Naive thymus-derived CD4-positive, alpha-beta T cell (primary cell): ENCODE data around the gene SLC1A4. TPM values are rescaled to one million over a fixed set of nuclear protein-coding genes. Genes with fewer than 3 reads are reported as not detected.
"Not testable (repeated sequence)": the region's sequence is repeated elsewhere in the genome, so short reads cannot be mapped to it uniquely, and the experiment has no call there.

Experiments
- ATAC-seq: fragments of 150-1000 bp; cut with Tn5 transposase; 2 replicates; pipeline ENCODE4 v1.10.0; 2021; ENCODE audit warnings: mild to moderate bottlenecking, moderate library complexity
- CTCF ChIA-PET: fragments of 350-600 bp; sonication (Branson Sonifier 250); formaldehyde crosslinking; loops from one replicate; lab custom pipeline; 2021; ENCODE audit warnings: antibody characterized with exemption; lab: Charles Lee
- POLR2A ChIA-PET: fragments of 350-600 bp; sonication (Branson Sonifier 250); formaldehyde crosslinking; loops from one replicate; lab custom pipeline; 2021; ENCODE audit warnings: antibody characterized with exemption, inconsistent platforms; lab: Charles Lee
- DNase-seq, 9 donors: peaks; one replicate each; pipeline versions ENCODE4 v3.0.0 to v3.0.0-alpha.2; 2020 to 2022; ENCODE audit warnings: mixed read lengths in 1 of 9
- H3K27ac ChIP-seq: one replicate; pipeline ENCODE4 v1.7.0; 2013; ENCODE audit warnings: mild to moderate bottlenecking, low read depth, low read length, moderate library complexity
- H3K27me3 ChIP-seq, 2 donors: one replicate each; pipeline ENCODE4 v1.7.0; 2013; ENCODE audit warnings: low read length in 2 of 2, mild to moderate bottlenecking in 2 of 2, moderate library complexity in 2 of 2; ENCODE audit not compliant: control insufficient read depth in 2 of 2, insufficient read depth in 2 of 2
- H3K36me3 ChIP-seq, 3 experiments: 1 replicate in 2 of 3; 2 replicates in 1 of 3; pipeline ENCODE4 v1.7.0; 2013; ENCODE audit warnings: low read length in 3 of 3, mild to moderate bottlenecking in 3 of 3, moderate library complexity in 1 of 3; ENCODE audit not compliant: insufficient read depth in 3 of 3, control insufficient read depth in 2 of 3
- H3K4me1 ChIP-seq, 2 donors: one replicate each; pipeline ENCODE4 v1.7.0; 2013; ENCODE audit warnings: low read length in 2 of 2, mild to moderate bottlenecking in 2 of 2, moderate library complexity in 1 of 2; ENCODE audit not compliant: control insufficient read depth in 2 of 2, insufficient read depth in 2 of 2
- H3K4me3 ChIP-seq: 2 replicates; pipeline ENCODE4 v1.7.0; 2013; ENCODE audit warnings: mild to moderate bottlenecking, low read length
- H3K9me3 ChIP-seq, 3 experiments: 1 replicate in 2 of 3; 2 replicates in 1 of 3; pipeline ENCODE4 v1.7.0; 2013; ENCODE audit warnings: low read length in 3 of 3; ENCODE audit not compliant: control insufficient read depth in 2 of 3
- H3K27ac Mint-ChIP-seq, 9 donors: one replicate each; pipeline ENCODE4 v1.8.0; 2020 to 2022; ENCODE audit warnings: mixed read lengths in 9 of 9, mild to moderate bottlenecking in 8 of 9, moderate library complexity in 5 of 9, inconsistent platforms in 2 of 9
- H3K27me3 Mint-ChIP-seq, 5 donors: one replicate each; pipeline ENCODE4 v1.8.0; 2021 to 2022; ENCODE audit warnings: mixed read lengths in 5 of 5, mild to moderate bottlenecking in 1 of 5
- H3K36me3 Mint-ChIP-seq, 5 donors: one replicate each; pipeline ENCODE4 v1.8.0; 2020 to 2022; ENCODE audit warnings: mixed read lengths in 5 of 5, mild to moderate bottlenecking in 3 of 5, inconsistent platforms in 1 of 5
- H3K4me1 Mint-ChIP-seq, 7 donors: one replicate each; pipeline ENCODE4 v1.8.0; 2020 to 2022; ENCODE audit warnings: mixed read lengths in 7 of 7, mild to moderate bottlenecking in 3 of 7, inconsistent platforms in 1 of 7
- H3K4me3 Mint-ChIP-seq, 10 donors: one replicate each; pipeline ENCODE4 v1.8.0; 2020 to 2022; ENCODE audit warnings: mild to moderate bottlenecking in 10 of 10, mixed read lengths in 10 of 10, moderate library complexity in 6 of 10, inconsistent platforms in 2 of 10
- H3K9me3 Mint-ChIP-seq, 11 donors: one replicate each; pipeline ENCODE4 v1.8.0; 2020 to 2022; ENCODE audit warnings: mixed read lengths in 11 of 11, mild to moderate bottlenecking in 4 of 11, inconsistent platforms in 1 of 11, moderate library complexity in 1 of 11
- intact Hi-C, 2 donors: fragments of 100-400 bp; cut with micrococcal nuclease; formaldehyde crosslinking; loops; one replicate each; pipeline ENCODE4 v1.15.1; 2023
- polyA plus RNA-seq, 2 donors: library from polyadenylated mRNA; unstranded; fragments of 300-500 nt; fragmentation: Illumina TruSeq; gene quantifications; one replicate each; pipeline ENCODE4 v1.2.3, GENCODE V29; 2021
- total RNA-seq, 6 experiments: library from RNA in 5 of 6; stranded (reverse) in 5 of 6; gene quantifications; 1 replicate in 5 of 6; 2 replicates in 1 of 6; pipeline ENCODE4 v1.2.3 and lab custom pipeline; 2021 to 2026

SLC1A4 gene
- total and polyA plus RNA-seq, 7 experiments from 2014 or later: 0.33 to 34.5 (median 1.8) TPM; not detected in 1

GRCh38 chr2:65019675-65020195 lies 30.5 kb downstream of the SLC1A4 start:
- POLR2A ChIA-PET: interaction anchor here (0.5 kb wide), 2 partner anchors 36 to 90 kb away, joined by 3 read pairs; no protein-coding TSS in a partner anchor
- Mint-ChIP-seq H3K27me3 (no peaks in the 10 kb centered on the region), H3K4me3 (no peak overlapping the region), H3K9me3 (no peaks in the 10 kb centered on the region), H3K4me1 (peaks cover 0 to 11% (median 9%) of the 10 kb centered on the region in 7 donors), H3K36me3 (peaks cover 4 to 48% (median 16%) of the 10 kb centered on the region in 5 donors), H3K27ac (no peak overlapping the region)
- intact Hi-C loops: no loop called here
- Histone ChIP-seq H3K4me1 (no peaks in the 10 kb centered on the region), H3K27me3 (no peaks in the 10 kb centered on the region), H3K27ac (no peak overlapping the region), H3K36me3 (no peaks in the 10 kb centered on the region), H3K9me3 (no peaks in the 10 kb centered on the region), H3K4me3 (no peak overlapping the region)
- DNase-seq (no peak), ATAC-seq (no peak)
- CTCF ChIA-PET: interaction anchor here (1.2 kb wide), 1 partner anchor 12 kb away, joined by 3 read pairs; no protein-coding TSS in a partner anchor

- H3K36me3 ChIP-seq, DNase-seq, H3K9me3 Mint-ChIP-seq, H3K9me3 ChIP-seq, H3K4me1 ChIP-seq, H3K27ac ChIP-seq, H3K27me3 ChIP-seq, H3K4me3 Mint-ChIP-seq, H3K4me3 ChIP-seq, H3K27ac Mint-ChIP-seq, H3K27me3 Mint-ChIP-seq, intact Hi-C loops, ATAC-seq: not testable (repeated sequence)
- POLR2A ChIA-PET: interaction anchor here (0.5 kb wide), 2 partner anchors 36 to 91 kb away, joined by 3 read pairs; no protein-coding TSS in a partner anchor
- Mint-ChIP-seq H3K36me3 (peaks cover 4 to 48% (median 16%) of the 10 kb centered on the region in 5 donors), H3K4me1 (peaks cover 0 to 10% (median 8%) of the 10 kb centered on the region in 7 donors)
- CTCF ChIA-PET: interaction anchor here (0.6 to 1.2 kb wide), 2 partner anchors 11 to 45 kb away, joined by 3 to 4 read pairs; no protein-coding TSS in a partner anchor
Observed at GRCh38 chr2:65020251-65020650, 31.1 kb downstream of the SLC1A4 start.

- H3K9me3 Mint-ChIP-seq: no peaks in the 10 kb centered on the region
- peaks cover 4 to 48% (median 21%) of the 10 kb centered on the region in 5 donors for H3K36me3 Mint-ChIP-seq
- no peaks in the 10 kb centered on the region for H3K36me3 ChIP-seq
- no peak overlapping the region for H3K4me3 ChIP-seq
- intact Hi-C loops: no loop called here
- H3K9me3 ChIP-seq: no peaks in the 10 kb centered on the region
- ChIA-PET CTCF (no interaction called here), POLR2A (no interaction called here)
- H3K27ac ChIP-seq: no peak overlapping the region
- ATAC-seq (no peak), DNase-seq (no peak)
- H3K27me3 ChIP-seq: no peaks in the 10 kb centered on the region
- no peaks in the 10 kb centered on the region for H3K4me1 ChIP-seq
- H3K4me1 Mint-ChIP-seq: peaks cover 0 to 16% (median 8%) of the 10 kb centered on the region in 7 donors
- H3K4me3 Mint-ChIP-seq: no peak overlapping the region
- no peak overlapping the region for H3K27ac Mint-ChIP-seq
- no peaks in the 10 kb centered on the region for H3K27me3 Mint-ChIP-seq
Observed at GRCh38 chr2:65020943-65021528, 31.8 kb downstream of the SLC1A4 start.

- Mint-ChIP-seq H3K27me3 (no peaks in the 10 kb centered on the region), H3K36me3 (peaks cover 4 to 42% (median 18%) of the 10 kb centered on the region in 5 donors), H3K27ac (peak overlapping the region in 1 of 9 donors; percentile 16), H3K4me1 (peaks cover 0 to 16% (median 8%) of the 10 kb centered on the region in 7 donors), H3K9me3 (no peaks in the 10 kb centered on the region), H3K4me3 (no peak overlapping the region)
- H3K9me3 ChIP-seq: no peaks in the 10 kb centered on the region
- no peaks in the 10 kb centered on the region for H3K27me3 ChIP-seq
- H3K4me1 ChIP-seq: no peaks in the 10 kb centered on the region
- intact Hi-C loops: no loop called here
- no peak overlapping the region for H3K4me3 ChIP-seq
- no peaks in the 10 kb centered on the region for H3K36me3 ChIP-seq
- no peak for ATAC-seq
- DNase-seq: no peak
- POLR2A ChIA-PET: no interaction called here
- no peak overlapping the region for H3K27ac ChIP-seq
- CTCF ChIA-PET: no interaction called here
Observed at GRCh38 chr2:65021709-65022108, 32.5 kb downstream of the SLC1A4 start.

- DNase-seq (no peak), ATAC-seq (no peak)
- Histone ChIP-seq H3K4me1 (no peaks in the 10 kb centered on the region), H3K9me3 (no peaks in the 10 kb centered on the region), H3K4me3 (no peak overlapping the region), H3K36me3 (no peaks in the 10 kb centered on the region), H3K27me3 (no peaks in the 10 kb centered on the region), H3K27ac (no peak overlapping the region)
- Mint-ChIP-seq H3K27ac (peak overlapping the region in 1 of 9 donors; percentile 16), H3K27me3 (no peaks in the 10 kb centered on the region), H3K9me3 (no peaks in the 10 kb centered on the region), H3K36me3 (peaks cover 4 to 39% (median 16%) of the 10 kb centered on the region in 5 donors), H3K4me3 (no peak overlapping the region), H3K4me1 (peaks cover 0 to 16% (median 7%) of the 10 kb centered on the region in 7 donors)
- ChIA-PET CTCF (no interaction called here), POLR2A (no interaction called here)
- intact Hi-C loops: no loop called here
Observed at GRCh38 chr2:65022189-65022588, 33.0 kb downstream of the SLC1A4 start.

GRCh38 chr2:65023742-65024141 lies 34.5 kb downstream of the SLC1A4 start:
- H3K4me1 ChIP-seq: no peaks in the 10 kb centered on the region
- POLR2A ChIA-PET: interaction anchor here (0.6 kb wide), 1 partner anchor 9 kb away, joined by 3 read pairs; no protein-coding TSS in a partner anchor
- no peaks in the 10 kb centered on the region for H3K36me3 ChIP-seq
- peaks cover 0 to 13% (median under 1%) of the 10 kb centered on the region in 7 donors for H3K4me1 Mint-ChIP-seq
- no peak overlapping the region for H3K4me3 Mint-ChIP-seq
- peaks cover 4 to 27% (median 7%) of the 10 kb centered on the region in 5 donors for H3K36me3 Mint-ChIP-seq
- no peaks in the 10 kb centered on the region for H3K27me3 ChIP-seq
- H3K27ac ChIP-seq: no peak overlapping the region
- ATAC-seq (no peak), DNase-seq (no peak)
- no peak overlapping the region for H3K27ac Mint-ChIP-seq
- H3K9me3 Mint-ChIP-seq: no peaks in the 10 kb centered on the region
- no peak overlapping the region for H3K4me3 ChIP-seq
- intact Hi-C loops: no loop called here
- no peaks in the 10 kb centered on the region for H3K27me3 Mint-ChIP-seq
- no peaks in the 10 kb centered on the region for H3K9me3 ChIP-seq
- CTCF ChIA-PET: interaction anchor here (1.3 kb wide), 1 partner anchor 20 kb away, joined by 4 read pairs; no protein-coding TSS in a partner anchor
